Cardiac muscle cell (in vitro differentiated cells and primary cell): ENCODE measurements around the gene TFDP2. TPM values are rescaled to one million over a fixed set of nuclear protein-coding genes. Genes with fewer than 3 reads are reported as not detected.
"Not testable (repeated sequence)": the region's sequence is repeated elsewhere in the genome, so short reads cannot be mapped to it uniquely, and the experiment has no call there.

Experiments
- DNase-seq, 2 donors: peaks; one replicate each; pipeline versions ENCODE4 v3.0.0 to v3.0.0-alpha.2; 2010 to 2017; ENCODE audit warnings: low read depth in 1 of 2, low spot score in 1 of 2
- H3K27ac ChIP-seq: fragments of 200-600 bp; sonication (generic); 2 replicates; pipeline ENCODE4 v1.5.1; 2016
- H3K27me3 ChIP-seq: fragments of 200-600 bp; sonication (generic); 2 replicates; pipeline ENCODE4 v1.6.0; 2016; ENCODE audit warnings: control low read depth
- H3K36me3 ChIP-seq: fragments of 200-600 bp; sonication (generic); 2 replicates; pipeline ENCODE4 v1.5.1; 2016; ENCODE audit warnings: control low read depth
- H3K4me1 ChIP-seq: fragments of 200-600 bp; sonication (generic); 2 replicates; pipeline ENCODE4 v1.8.1; 2017; ENCODE audit warnings: low read depth, mild to moderate bottlenecking, mixed run types
- H3K4me3 ChIP-seq: fragments of 200-600 bp; sonication (generic); 2 replicates; pipeline ENCODE4 v1.5.1; 2016; ENCODE audit warnings: mild to moderate bottlenecking
- H3K9me3 ChIP-seq: fragments of 200-600 bp; sonication (generic); 2 replicates; pipeline ENCODE4 v1.5.1; 2017; ENCODE audit warnings: low read depth, mild to moderate bottlenecking, control low read depth
- polyA plus RNA-seq: library from polyadenylated mRNA; unstranded; fragments of >200 nt; fragmentation: Nextera tagmentation; extraction: Ambion mirVana; gene quantifications from 2 replicates; pipeline ENCODE4 v1.2.1, GENCODE V29; 2016
- total RNA-seq: library from RNA; depleted of rRNA; stranded (reverse); fragments of >200 nt; gene quantifications from 2 replicates; pipeline ENCODE4 v1.2.3, GENCODE V29; 2016
- TF ChIP-seq, protein P1 (sequence below): IDR thresholded peaks from 2 replicates; pipeline ENCODE4 v1.5.1; 2012; ENCODE audit warnings: low read depth, mild to moderate bottlenecking, low read length

The TFDP2 gene
- total and polyA plus RNA-seq, 2 experiments from 2014 or later, result 60.8 to 95.2 TPM

- no peaks in the 10 kb centered on the region for H3K4me1 ChIP-seq
- TF ChIP-seq, protein P1, sequence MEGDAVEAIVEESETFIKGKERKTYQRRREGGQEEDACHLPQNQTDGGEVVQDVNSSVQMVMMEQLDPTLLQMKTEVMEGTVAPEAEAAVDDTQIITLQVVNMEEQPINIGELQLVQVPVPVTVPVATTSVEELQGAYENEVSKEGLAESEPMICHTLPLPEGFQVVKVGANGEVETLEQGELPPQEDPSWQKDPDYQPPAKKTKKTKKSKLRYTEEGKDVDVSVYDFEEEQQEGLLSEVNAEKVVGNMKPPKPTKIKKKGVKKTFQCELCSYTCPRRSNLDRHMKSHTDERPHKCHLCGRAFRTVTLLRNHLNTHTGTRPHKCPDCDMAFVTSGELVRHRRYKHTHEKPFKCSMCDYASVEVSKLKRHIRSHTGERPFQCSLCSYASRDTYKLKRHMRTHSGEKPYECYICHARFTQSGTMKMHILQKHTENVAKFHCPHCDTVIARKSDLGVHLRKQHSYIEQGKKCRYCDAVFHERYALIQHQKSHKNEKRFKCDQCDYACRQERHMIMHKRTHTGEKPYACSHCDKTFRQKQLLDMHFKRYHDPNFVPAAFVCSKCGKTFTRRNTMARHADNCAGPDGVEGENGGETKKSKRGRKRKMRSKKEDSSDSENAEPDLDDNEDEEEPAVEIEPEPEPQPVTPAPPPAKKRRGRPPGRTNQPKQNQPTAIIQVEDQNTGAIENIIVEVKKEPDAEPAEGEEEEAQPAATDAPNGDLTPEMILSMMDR, result no peak
- H3K4me3 ChIP-seq, result no peak overlapping the region
- peaks cover 8% of the 10 kb centered on the region for H3K36me3 ChIP-seq
- H3K27me3 ChIP-seq, result no peaks in the 10 kb centered on the region
- no peak overlapping the region for H3K27ac ChIP-seq
- no peaks in the 10 kb centered on the region for H3K9me3 ChIP-seq
- DNase-seq, result no peak
Observed at GRCh38 chr3:141915016-141915415, 234.3 kb downstream of the TFDP2 start.

- H3K9me3 ChIP-seq, result no peaks in the 10 kb centered on the region
Observed at GRCh38 chr3:141914311-141914710, 235.0 kb downstream of the TFDP2 start.

GRCh38 chr3:141913150-141913811, 236.1 kb downstream of the TFDP2 start:
- no peak overlapping the region for H3K4me3 ChIP-seq
- TF ChIP-seq, protein P1, result peak; percentile 63
- H3K27ac ChIP-seq, result no peak overlapping the region
- no peaks in the 10 kb centered on the region for H3K27me3 ChIP-seq
- H3K9me3 ChIP-seq, result no peaks in the 10 kb centered on the region
- no peaks in the 10 kb centered on the region for H3K4me1 ChIP-seq
- DNase-seq, result peak; percentile 57 to 79
- H3K36me3 ChIP-seq, result peaks cover 11% of the 10 kb centered on the region

More at GRCh38 chr3:141914311-141914710, 235.0 kb downstream of the TFDP2 start:
- Histone ChIP-seq H3K27me3 (no peaks in the 10 kb centered on the region), H3K27ac (no peak overlapping the region), H3K4me1 (no peaks in the 10 kb centered on the region), H3K36me3 (peaks cover 8% of the 10 kb centered on the region), H3K4me3 (no peak overlapping the region)
- TF ChIP-seq, protein P1, result no peak
- DNase-seq, result no peak

DNA sequence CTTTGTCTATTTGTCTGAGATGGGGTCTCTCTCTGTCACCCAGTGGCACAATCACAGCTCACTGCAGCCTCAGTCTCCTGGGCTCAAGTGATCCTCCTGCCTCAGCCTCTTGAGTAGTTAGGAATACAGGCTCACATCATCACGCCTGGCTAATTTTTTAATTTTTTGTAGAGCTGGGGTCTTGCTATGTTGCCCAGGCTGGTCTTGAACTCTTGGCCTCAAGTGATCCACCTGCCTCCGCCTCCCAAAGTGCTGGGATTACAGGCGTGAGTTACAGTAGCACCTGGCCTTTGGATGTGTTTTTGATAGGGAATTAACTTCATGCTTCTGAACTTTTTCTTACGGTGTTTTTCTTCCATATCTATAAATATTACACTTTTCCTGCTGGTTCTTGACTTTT, 239.4 kb downstream of the TFDP2 start:
- H3K4me3 ChIP-seq, H3K9me3 ChIP-seq, H3K4me1 ChIP-seq, H3K27ac ChIP-seq, DNase-seq, H3K27me3 ChIP-seq: not testable (repeated sequence)
- H3K36me3 ChIP-seq, result peaks cover 22% of the 10 kb centered on the region

- TF ChIP-seq, protein P1, result no peak
- no peaks in the 10 kb centered on the region for H3K27me3 ChIP-seq
- no peaks in the 10 kb centered on the region for H3K9me3 ChIP-seq
- no peak overlapping the region for H3K27ac ChIP-seq
- no peaks in the 10 kb centered on the region for H3K4me1 ChIP-seq
- no peak overlapping the region for H3K4me3 ChIP-seq
- DNase-seq, result no peak
- H3K36me3 ChIP-seq, result peaks cover 20% of the 10 kb centered on the region
Observed at GRCh38 chr3:141909408-141909807, 239.9 kb downstream of the TFDP2 start.

- H3K4me3 ChIP-seq, result no peak overlapping the region
- peaks cover 20% of the 10 kb centered on the region for H3K36me3 ChIP-seq
- TF ChIP-seq, protein P1, result no peak
- peak in 1 of 2 donors; percentile 50 for DNase-seq
- H3K27me3 ChIP-seq, result no peaks in the 10 kb centered on the region
- no peak overlapping the region for H3K27ac ChIP-seq
- H3K9me3 ChIP-seq, result no peaks in the 10 kb centered on the region
- no peaks in the 10 kb centered on the region for H3K4me1 ChIP-seq
Observed at GRCh38 chr3:141905129-141905528, 244.2 kb downstream of the TFDP2 start.
